ENCODE measurements around the gene TMCC2.

DNA sequence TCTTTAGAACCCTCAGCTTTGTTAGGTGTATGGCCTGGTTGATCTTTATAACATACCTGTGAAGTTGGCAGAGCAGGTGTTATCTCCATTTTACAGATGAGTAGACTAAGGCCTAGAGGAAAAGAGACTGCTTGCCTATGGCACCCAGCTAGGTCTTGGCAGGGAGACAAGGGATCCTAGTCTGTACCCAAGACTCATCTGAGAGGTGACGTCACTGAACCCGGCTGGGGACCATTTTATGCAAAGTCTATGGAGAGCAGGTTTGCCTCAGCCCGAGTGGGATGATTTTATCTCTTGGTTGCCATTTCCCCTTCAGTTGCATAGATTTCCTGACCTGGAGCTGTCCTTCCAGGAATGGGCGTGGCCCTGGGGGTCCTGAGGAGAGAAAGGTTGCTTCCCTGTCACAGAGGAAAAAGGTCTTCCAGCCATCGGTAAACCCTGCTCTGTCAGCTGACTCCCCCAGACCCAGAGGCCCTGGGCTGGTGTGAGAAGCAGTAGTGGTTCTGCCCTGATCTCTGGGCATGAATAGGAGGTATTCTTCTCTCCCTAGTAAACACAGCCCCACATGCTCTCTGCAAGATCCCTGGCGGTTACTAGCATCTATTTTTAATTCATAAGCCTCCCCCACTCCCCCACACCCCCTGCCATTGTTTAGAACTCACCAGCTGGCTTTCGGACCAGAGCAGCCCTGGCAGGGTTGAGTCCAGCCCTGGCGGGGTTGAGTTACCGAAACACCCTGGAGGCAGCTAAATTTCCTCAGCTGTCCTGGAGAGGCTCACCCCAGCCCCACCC, 19.6 kb downstream of the TMCC2 start:
- TF ChIP-seq POLR2A (IDR thresholded peaks at IDR 0.05): no peak
- TF ChIP-seq, protein P1, sequence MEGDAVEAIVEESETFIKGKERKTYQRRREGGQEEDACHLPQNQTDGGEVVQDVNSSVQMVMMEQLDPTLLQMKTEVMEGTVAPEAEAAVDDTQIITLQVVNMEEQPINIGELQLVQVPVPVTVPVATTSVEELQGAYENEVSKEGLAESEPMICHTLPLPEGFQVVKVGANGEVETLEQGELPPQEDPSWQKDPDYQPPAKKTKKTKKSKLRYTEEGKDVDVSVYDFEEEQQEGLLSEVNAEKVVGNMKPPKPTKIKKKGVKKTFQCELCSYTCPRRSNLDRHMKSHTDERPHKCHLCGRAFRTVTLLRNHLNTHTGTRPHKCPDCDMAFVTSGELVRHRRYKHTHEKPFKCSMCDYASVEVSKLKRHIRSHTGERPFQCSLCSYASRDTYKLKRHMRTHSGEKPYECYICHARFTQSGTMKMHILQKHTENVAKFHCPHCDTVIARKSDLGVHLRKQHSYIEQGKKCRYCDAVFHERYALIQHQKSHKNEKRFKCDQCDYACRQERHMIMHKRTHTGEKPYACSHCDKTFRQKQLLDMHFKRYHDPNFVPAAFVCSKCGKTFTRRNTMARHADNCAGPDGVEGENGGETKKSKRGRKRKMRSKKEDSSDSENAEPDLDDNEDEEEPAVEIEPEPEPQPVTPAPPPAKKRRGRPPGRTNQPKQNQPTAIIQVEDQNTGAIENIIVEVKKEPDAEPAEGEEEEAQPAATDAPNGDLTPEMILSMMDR (IDR thresholded peaks at IDR 0.05): no peak
- TF ChIP-seq POLR2AphosphoS5 (IDR thresholded peaks at IDR 0.05): no peak
- TF ChIP-seq EP300 (IDR thresholded peaks at IDR 0.05; ENCODE audit: low read depth): no peak

Data from transverse colon (tissue), 4 donors.